ENCODE data around the gene SYT7.

- no peak for TF ChIP-seq CTCF (IDR thresholded peaks at IDR 0.05; ENCODE audit: borderline replicate concordance, extremely low read depth, low read length, poor library complexity, severe bottlenecking)
- no peak for TF ChIP-seq EZH2 (IDR thresholded peaks at IDR 0.05; ENCODE audit: borderline replicate concordance, low read depth, low read length, severe bottlenecking)
Measured at GRCh38 chr11:61503135-61503770, 77.6 kb downstream of the SYT7 start.

Data from DND-41 (cell line).